ENCODE measurements around the gene KCNIP3.

The KCNIP3 gene

DNA sequence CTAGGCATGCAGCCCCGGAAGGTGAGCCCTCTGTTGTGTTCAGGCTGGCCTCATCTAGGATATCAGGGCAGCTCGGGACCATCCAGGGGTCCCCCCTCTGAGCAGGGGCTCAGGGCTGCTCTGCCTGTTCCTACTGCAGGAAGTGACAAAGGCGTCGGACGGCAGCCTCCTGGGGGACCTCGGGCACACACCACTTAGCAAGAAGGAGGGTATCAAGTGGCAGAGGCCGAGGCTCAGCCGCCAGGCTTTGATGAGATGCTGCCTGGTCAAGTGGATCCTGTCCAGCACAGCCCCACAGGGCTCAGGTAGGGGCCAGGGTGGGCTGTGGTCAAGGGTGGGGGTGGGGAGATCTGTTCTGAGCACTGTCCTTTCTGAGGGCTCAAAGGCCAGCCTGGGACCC, 13.1 kb downstream of the KCNIP3 start:
- TF ChIP-seq EZH2 (IDR thresholded peaks at IDR 0.05; ENCODE audit: borderline replicate concordance, low read depth, low read length, severe bottlenecking), result no peak
- TF ChIP-seq, protein P1, sequence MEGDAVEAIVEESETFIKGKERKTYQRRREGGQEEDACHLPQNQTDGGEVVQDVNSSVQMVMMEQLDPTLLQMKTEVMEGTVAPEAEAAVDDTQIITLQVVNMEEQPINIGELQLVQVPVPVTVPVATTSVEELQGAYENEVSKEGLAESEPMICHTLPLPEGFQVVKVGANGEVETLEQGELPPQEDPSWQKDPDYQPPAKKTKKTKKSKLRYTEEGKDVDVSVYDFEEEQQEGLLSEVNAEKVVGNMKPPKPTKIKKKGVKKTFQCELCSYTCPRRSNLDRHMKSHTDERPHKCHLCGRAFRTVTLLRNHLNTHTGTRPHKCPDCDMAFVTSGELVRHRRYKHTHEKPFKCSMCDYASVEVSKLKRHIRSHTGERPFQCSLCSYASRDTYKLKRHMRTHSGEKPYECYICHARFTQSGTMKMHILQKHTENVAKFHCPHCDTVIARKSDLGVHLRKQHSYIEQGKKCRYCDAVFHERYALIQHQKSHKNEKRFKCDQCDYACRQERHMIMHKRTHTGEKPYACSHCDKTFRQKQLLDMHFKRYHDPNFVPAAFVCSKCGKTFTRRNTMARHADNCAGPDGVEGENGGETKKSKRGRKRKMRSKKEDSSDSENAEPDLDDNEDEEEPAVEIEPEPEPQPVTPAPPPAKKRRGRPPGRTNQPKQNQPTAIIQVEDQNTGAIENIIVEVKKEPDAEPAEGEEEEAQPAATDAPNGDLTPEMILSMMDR (IDR thresholded peaks at IDR 0.05; ENCODE audit: borderline replicate concordance, extremely low read depth, low read length, poor library complexity, severe bottlenecking), result no peak
- no peak overlapping the region for H3K4me2 ChIP-seq (ENCODE audit: insufficient read depth, low read length)
- no peaks in the 10 kb centered on the region for H3K9me3 ChIP-seq (ENCODE audit: insufficient read depth, low read length, severe bottlenecking)
- no peak for ATAC-seq (ENCODE audit: insufficient read depth, low read depth)
- peaks cover 9% of the 10 kb centered on the region for H3K4me1 ChIP-seq (ENCODE audit: insufficient read depth, low read length)
- no peak overlapping the region for H3K9ac ChIP-seq (ENCODE audit: low read depth, low read length)
- no peaks in the 10 kb centered on the region for H3K36me3 ChIP-seq (ENCODE audit: insufficient read depth, low read length)
- H4K20me1 ChIP-seq (ENCODE audit: insufficient read depth, low read length), result peaks cover 3% of the 10 kb centered on the region; the same call in 1 of the 2 replicates
- H3K79me2 ChIP-seq (ENCODE audit: insufficient read depth, low read length), result no peaks in the 10 kb centered on the region
- H3K4me3 ChIP-seq (ENCODE audit: low read depth in 1 of 2, low read length in 2 of 2), result no peak overlapping the region
- H3K27ac ChIP-seq (ENCODE audit: low read length), result no peak overlapping the region
- H2AFZ ChIP-seq (ENCODE audit: low read depth, low read length), result no peak overlapping the region
- no peaks in the 10 kb centered on the region for H3K27me3 ChIP-seq (ENCODE audit: insufficient read depth, low read length, poor library complexity)
- no peak for DNase-seq

DNA sequence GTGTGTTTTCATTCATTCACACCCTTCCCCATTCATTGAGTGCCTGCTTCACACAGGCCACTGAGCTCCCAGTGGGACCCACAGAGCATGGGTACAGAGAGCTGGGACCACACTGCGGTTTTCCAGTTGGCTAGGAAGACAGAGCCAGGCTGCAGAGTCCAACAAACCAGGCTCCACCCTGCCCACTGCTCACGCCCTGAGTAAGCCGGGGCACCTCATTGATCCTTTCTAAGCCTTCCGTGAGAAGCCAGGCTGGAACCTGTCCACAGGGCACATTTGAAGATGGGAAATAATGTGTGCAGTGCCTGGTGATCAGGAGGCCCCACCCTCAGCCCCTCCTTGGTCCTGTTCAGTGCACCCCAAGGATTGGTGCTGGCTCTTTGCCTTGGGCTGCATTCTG, 13.5 kb downstream of the KCNIP3 start:
- Histone ChIP-seq H4K20me1 (ENCODE audit: insufficient read depth, low read length) (peaks cover 3% of the 10 kb centered on the region; the same call in 1 of the 2 replicates), H2AFZ (ENCODE audit: low read depth, low read length) (no peak overlapping the region), H3K4me2 (ENCODE audit: insufficient read depth, low read length) (no peak overlapping the region), H3K27me3 (ENCODE audit: insufficient read depth, low read length, poor library complexity) (no peaks in the 10 kb centered on the region), H3K36me3 (ENCODE audit: insufficient read depth, low read length) (no peaks in the 10 kb centered on the region), H3K4me1 (ENCODE audit: insufficient read depth, low read length) (peaks cover 13% of the 10 kb centered on the region), H3K9me3 (ENCODE audit: insufficient read depth, low read length, severe bottlenecking) (no peaks in the 10 kb centered on the region), H3K79me2 (ENCODE audit: insufficient read depth, low read length) (no peaks in the 10 kb centered on the region), H3K9ac (ENCODE audit: low read depth, low read length) (no peak overlapping the region), H3K4me3 (ENCODE audit: low read depth in 1 of 2, low read length in 2 of 2) (no peak overlapping the region), H3K27ac (ENCODE audit: low read length) (no peak overlapping the region)
- DNase-seq (no peak), ATAC-seq (ENCODE audit: insufficient read depth, low read depth) (no peak)
- TF ChIP-seq, protein P1 (IDR thresholded peaks at IDR 0.05; ENCODE audit: borderline replicate concordance, extremely low read depth, low read length, poor library complexity, severe bottlenecking), result no peak
- no peak for TF ChIP-seq EZH2 (IDR thresholded peaks at IDR 0.05; ENCODE audit: borderline replicate concordance, low read depth, low read length, severe bottlenecking)

DNA sequence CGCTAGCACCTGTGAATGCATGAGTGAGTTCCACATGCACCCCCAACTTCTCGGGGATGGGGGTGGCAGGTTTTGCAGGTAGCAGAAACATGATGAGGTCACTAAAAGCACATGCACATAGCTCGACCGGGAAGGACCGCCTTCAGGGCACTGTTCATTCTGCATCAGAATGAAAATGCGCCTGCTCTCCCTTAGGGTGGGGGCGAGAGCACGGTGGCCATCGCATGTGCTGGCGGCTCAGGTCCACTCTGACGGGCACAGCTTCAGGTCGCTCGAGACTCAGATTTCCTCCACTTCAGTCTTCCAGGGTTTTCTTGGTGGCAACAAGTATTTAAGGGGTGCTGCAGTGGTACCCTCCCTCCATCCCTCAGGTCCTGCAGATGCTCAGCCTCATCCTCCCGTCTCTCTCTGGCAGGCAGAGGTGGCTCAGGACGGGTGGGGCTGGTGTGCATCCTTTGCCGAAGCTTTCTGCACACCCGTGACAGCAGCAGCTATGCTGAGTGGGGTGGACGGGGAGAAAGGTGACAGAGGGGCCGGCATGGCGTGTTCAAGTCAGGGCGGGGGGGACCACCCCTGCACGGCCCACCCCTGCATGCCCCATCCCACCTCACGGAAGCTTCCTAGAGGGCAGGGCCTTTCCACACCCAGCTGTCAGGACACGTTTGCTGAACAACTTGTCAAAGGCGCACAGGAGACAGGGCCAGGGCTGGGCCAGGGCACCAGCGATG, 14.8 kb downstream of the KCNIP3 start:
- no peak overlapping the region for H3K9ac ChIP-seq (ENCODE audit: low read depth, low read length)
- H3K9me3 ChIP-seq (ENCODE audit: insufficient read depth, low read length, severe bottlenecking), result no peaks in the 10 kb centered on the region
- no peak overlapping the region for H2AFZ ChIP-seq (ENCODE audit: low read depth, low read length)
- peaks cover 26% of the 10 kb centered on the region for H3K4me1 ChIP-seq (ENCODE audit: insufficient read depth, low read length)
- H3K4me3 ChIP-seq (ENCODE audit: low read depth in 1 of 2, low read length in 2 of 2), result no peak overlapping the region
- no peaks in the 10 kb centered on the region for H3K36me3 ChIP-seq (ENCODE audit: insufficient read depth, low read length)
- no peaks in the 10 kb centered on the region for H3K79me2 ChIP-seq (ENCODE audit: insufficient read depth, low read length)
- ATAC-seq (ENCODE audit: insufficient read depth, low read depth) (no peak), DNase-seq (no peak)
- no peak overlapping the region for H3K4me2 ChIP-seq (ENCODE audit: insufficient read depth, low read length)
- H3K27ac ChIP-seq (ENCODE audit: low read length), result no peak overlapping the region
- peaks cover 3% of the 10 kb centered on the region; the same call in 1 of the 2 replicates for H4K20me1 ChIP-seq (ENCODE audit: insufficient read depth, low read length)
- no peak for TF ChIP-seq EZH2 (IDR thresholded peaks at IDR 0.05; ENCODE audit: borderline replicate concordance, low read depth, low read length, severe bottlenecking)
- TF ChIP-seq, protein P1 (IDR thresholded peaks at IDR 0.05; ENCODE audit: borderline replicate concordance, extremely low read depth, low read length, poor library complexity, severe bottlenecking), result no peak
- no peaks in the 10 kb centered on the region for H3K27me3 ChIP-seq (ENCODE audit: insufficient read depth, low read length, poor library complexity)
